Lung (tissue), 12 donors: ENCODE results near the gene MYOT. TPM values are rescaled to one million over a fixed set of nuclear protein-coding genes. Genes with fewer than 3 reads are reported as not detected.

ENCODE experiments used
- ATAC-seq: fragments of 200-7000 bp; cut with Tn5 transposase; one replicate; pipeline ENCODE4 v1.9.1; 2020; ENCODE audit warnings: moderate number of reproducible peaks; ENCODE audit not compliant: insufficient read depth, low FRiP score
- DNase-seq, 3 donors: peaks; one replicate each; pipeline ENCODE4 v3.0.0-alpha.2; 2013 to 2017
- H3K27ac ChIP-seq, 2 donors: one replicate each; pipeline ENCODE4 v1.5.1; 2013; ENCODE audit warnings: mild to moderate bottlenecking in 2 of 2, moderate library complexity in 2 of 2, control low read depth in 1 of 2, inconsistent platforms in 1 of 2, low read depth in 1 of 2, low read length in 1 of 2
- H3K27me3 ChIP-seq, 3 donors: one replicate each; pipeline ENCODE4 v1.5.1; 2013; ENCODE audit warnings: low read length in 2 of 3; ENCODE audit not compliant: control insufficient read depth in 3 of 3, insufficient read depth in 3 of 3
- H3K36me3 ChIP-seq, 4 donors: one replicate each; pipeline ENCODE4 v1.5.1; 2013; ENCODE audit warnings: low read length in 4 of 4, mild to moderate bottlenecking in 1 of 4, moderate library complexity in 1 of 4; ENCODE audit not compliant: control insufficient read depth in 4 of 4, insufficient read depth in 4 of 4
- H3K4me1 ChIP-seq, 5 donors: one replicate each; pipeline ENCODE4 v1.5.1; 2013; ENCODE audit warnings: low read length in 5 of 5, mild to moderate bottlenecking in 2 of 5, moderate library complexity in 1 of 5; ENCODE audit not compliant: control insufficient read depth in 5 of 5, insufficient read depth in 5 of 5
- H3K4me3 ChIP-seq: one replicate; pipeline ENCODE4 v1.5.1; 2013; ENCODE audit warnings: mild to moderate bottlenecking, control low read depth, moderate library complexity
- H3K9ac ChIP-seq, 2 donors: one replicate each; pipeline ENCODE4 v1.5.1; 2013; ENCODE audit warnings: low read length in 2 of 2, control low read depth in 1 of 2; ENCODE audit not compliant: insufficient read depth in 1 of 2
- H3K9me3 ChIP-seq, 4 donors: one replicate each; pipeline ENCODE4 v1.5.1; 2013; ENCODE audit warnings: low read length in 3 of 4, mild to moderate bottlenecking in 1 of 4, moderate library complexity in 1 of 4; ENCODE audit not compliant: control insufficient read depth in 4 of 4, insufficient read depth in 3 of 4
- WGBS, 2 donors: extraction: QIAGEN DNeasy Blood & Tissue Kit; methylation state at CpG; one replicate each; pipeline ENCODE4 v1.1.7; 2013; 5-methylcytosine and 5-hydroxymethylcytosine counted together
- polyA plus RNA-seq, 2 donors: library from polyadenylated mRNA; stranded (reverse); fragments of 200-250 nt; gene quantifications; one replicate each; pipeline ENCODE4 v1.2.1, GENCODE V29; 2013
- total RNA-seq, 2 donors: library from RNA; depleted of rRNA in 1 of 2; stranded (reverse); fragments of >200 nt in 1 of 2; gene quantifications; one replicate each; pipeline ENCODE4 v1.2.1, GENCODE V29; 2014 to 2021
- TF ChIP-seq, protein P1 (sequence below): IDR thresholded peaks from 2 replicates; pipeline ENCODE4 v1.5.1; 2012; ENCODE audit warnings: mild to moderate bottlenecking; ENCODE audit errors: control extremely low read depth, extremely low read depth
- donor health status: control.
- donor health status: control.
- donor health status: Bipolar disorder and iron deficiency.
- donor health status: healthy.
- donor health status: DM: yes; HTN: yes; CAD: no.

MYOT gene
- total and polyA plus RNA-seq, 4 donors = 0.44 to 0.61 (median 0.48) TPM; not detected in 1

DNA sequence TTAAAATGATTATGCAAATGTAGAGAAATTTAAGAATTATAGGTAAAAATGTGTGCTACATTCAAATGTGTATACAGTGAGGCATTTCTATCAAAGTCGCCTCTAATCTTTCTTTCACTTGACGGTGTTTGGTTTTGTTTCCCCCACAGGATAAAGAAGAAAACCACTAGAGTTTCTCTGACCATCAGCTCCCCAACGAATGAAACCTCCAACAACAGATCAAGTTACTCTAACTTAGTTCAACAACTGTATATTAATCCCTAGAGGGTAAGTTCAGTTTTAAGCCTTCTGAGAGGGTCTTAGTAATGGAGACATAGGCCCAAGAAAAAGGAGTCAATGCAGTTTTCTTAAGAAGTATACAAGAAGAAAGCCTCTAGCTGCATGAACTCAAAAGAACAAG lies 11.5 kb upstream of the MYOT start:
- WGBS, 2 donors = 73 to 79% methylated on average over 3 of the region's 3 CpGs

DNA sequence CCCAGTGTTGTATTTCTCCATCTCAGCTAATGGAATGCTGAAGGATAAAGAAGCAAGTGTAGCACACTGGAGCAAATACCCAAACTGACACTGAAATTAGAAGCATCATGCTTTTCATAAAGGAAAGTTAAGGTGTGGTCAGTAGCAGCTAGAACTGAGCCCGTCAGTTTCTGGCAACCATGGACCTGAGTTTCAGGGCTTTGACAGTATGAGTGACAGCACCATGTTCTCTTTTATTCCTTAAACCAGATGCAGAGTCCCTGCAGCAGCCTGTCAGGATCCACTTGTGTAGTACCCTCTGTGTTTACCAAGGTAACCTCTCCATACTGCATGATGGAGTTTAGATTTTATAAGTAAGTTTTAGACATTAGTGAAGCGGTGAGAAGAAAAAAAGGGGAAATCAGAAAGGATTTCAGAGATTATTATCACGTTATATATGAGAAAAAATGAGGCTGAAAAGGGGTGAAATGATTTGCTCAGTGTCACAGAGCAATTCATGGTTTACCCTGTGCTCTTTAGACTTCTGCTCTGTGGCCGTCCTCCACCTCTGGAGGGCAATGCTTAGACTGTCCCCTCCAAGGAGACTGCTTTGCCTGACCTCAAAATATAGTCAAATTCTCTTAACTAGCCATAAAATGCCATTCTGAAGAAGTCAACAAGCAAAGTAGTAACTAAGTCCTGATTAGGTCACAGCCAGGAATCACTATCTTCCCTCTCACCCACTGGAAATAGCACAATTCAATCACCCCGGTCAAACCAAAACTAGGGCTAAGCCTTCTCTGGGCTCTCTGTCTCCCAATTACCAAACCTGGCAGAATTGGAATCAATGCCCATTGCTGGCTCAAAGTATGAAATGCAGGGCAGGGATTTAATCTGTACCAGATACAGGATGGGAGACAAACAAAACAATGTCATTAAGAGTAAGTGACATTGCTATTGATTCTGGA lies 10.5 kb upstream of the MYOT start:
- no peak for DNase-seq
- no peaks in the 10 kb centered on the region for H3K27me3 ChIP-seq
- peaks cover 0 to 10% (median 0%) of the 10 kb centered on the region in 5 donors for H3K4me1 ChIP-seq
- peak overlapping the region in 1 of 2 donors; percentile 75 for H3K27ac ChIP-seq
- 84 to 86% methylated on average over 5 of the region's 5 CpGs for WGBS, 2 donors
- H3K9ac ChIP-seq = no peak overlapping the region
- no peaks in the 10 kb centered on the region for H3K9me3 ChIP-seq
- H3K36me3 ChIP-seq = no peaks in the 10 kb centered on the region
- TF ChIP-seq, protein P1, sequence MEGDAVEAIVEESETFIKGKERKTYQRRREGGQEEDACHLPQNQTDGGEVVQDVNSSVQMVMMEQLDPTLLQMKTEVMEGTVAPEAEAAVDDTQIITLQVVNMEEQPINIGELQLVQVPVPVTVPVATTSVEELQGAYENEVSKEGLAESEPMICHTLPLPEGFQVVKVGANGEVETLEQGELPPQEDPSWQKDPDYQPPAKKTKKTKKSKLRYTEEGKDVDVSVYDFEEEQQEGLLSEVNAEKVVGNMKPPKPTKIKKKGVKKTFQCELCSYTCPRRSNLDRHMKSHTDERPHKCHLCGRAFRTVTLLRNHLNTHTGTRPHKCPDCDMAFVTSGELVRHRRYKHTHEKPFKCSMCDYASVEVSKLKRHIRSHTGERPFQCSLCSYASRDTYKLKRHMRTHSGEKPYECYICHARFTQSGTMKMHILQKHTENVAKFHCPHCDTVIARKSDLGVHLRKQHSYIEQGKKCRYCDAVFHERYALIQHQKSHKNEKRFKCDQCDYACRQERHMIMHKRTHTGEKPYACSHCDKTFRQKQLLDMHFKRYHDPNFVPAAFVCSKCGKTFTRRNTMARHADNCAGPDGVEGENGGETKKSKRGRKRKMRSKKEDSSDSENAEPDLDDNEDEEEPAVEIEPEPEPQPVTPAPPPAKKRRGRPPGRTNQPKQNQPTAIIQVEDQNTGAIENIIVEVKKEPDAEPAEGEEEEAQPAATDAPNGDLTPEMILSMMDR = no peak
- ATAC-seq = no peak
- H3K4me3 ChIP-seq = no peak overlapping the region

More for the DNA sequence above, 11.5 kb upstream of the MYOT start:
- no peak for ATAC-seq
- TF ChIP-seq, protein P1 = no peak
- Histone ChIP-seq H3K36me3 (no peaks in the 10 kb centered on the region), H3K4me1 (peaks cover 0 to 10% (median 0%) of the 10 kb centered on the region in 5 donors), H3K9ac (no peak overlapping the region), H3K27ac (no peak overlapping the region), H3K4me3 (no peak overlapping the region), H3K9me3 (no peaks in the 10 kb centered on the region), H3K27me3 (no peaks in the 10 kb centered on the region)
- DNase-seq = no peak

DNA sequence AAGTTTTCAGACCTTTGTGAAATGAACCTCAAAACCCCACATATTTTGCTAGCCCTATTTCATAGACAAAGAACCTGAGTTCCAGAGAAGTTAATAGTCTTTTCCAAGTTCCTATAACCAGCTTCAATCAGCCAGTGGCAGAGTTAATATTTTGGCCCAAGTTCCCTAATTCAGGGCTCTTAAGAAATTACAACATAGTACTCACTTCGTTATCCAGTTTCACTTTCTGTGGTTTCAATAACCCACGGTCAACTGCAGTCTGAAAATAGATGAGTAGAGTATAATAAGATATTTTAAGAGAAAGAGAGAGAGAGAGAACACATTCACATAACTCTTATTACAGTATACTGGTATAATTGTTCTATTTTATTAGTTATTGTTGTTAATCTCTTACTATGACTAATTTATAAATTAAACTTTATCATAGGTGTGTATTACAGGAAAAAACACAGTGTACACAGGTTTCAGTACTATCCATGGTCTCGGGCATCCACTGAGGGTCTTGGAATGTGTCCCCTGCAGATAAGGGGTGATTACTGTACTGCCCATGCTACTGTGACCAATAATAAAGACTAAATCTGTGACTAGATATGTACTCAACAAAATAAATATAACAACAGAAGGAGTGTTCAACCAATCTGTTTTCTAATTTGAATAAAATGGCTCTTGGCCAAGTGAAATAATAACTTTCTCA lies 9.3 kb upstream of the MYOT start:
- Histone ChIP-seq H3K27me3 (no peaks in the 10 kb centered on the region), H3K4me3 (no peak overlapping the region), H3K9ac (no peak overlapping the region), H3K36me3 (no peaks in the 10 kb centered on the region), H3K4me1 (peaks cover 0 to 10% (median 0%) of the 10 kb centered on the region in 5 donors), H3K9me3 (no peaks in the 10 kb centered on the region), H3K27ac (peak overlapping the region in 1 of 2 donors; percentile 75)
- ATAC-seq (peak; percentile 66), DNase-seq (peak in 2 of 3 donors; percentile 51 to 74)
- TF ChIP-seq, protein P1 = no peak
- WGBS, 2 donors = 17 to 29% methylated on average over 3 of the region's 3 CpGs
